Right lobe of liver (tissue), 4 donors: Measurements from ENCODE around the gene CHST11.

ENCODE experiments used
- POLR2A ChIP-seq: fragments of 450-650 bp; IDR thresholded peaks from one replicate; pipeline ENCODE4 v1.6.1; 2017; ENCODE audit warnings: antibody characterized with exemption, mild to moderate bottlenecking
- TF ChIP-seq, protein P1 (sequence below), 4 donors: fragments of 200-600 bp in 3 of 4; fragments of 450-650 bp in 1 of 4; IDR thresholded peaks; one replicate each; pipeline versions ENCODE4 v1.5.1 to v1.8.0; 2016 to 2022; ENCODE audit warnings: antibody characterized with exemption in 4 of 4, mild to moderate bottlenecking in 2 of 4
- donor health status: DM: no; HTN: no; CAD: no.
- donor health status: DM: no; HTN: no; CAD: no.
- donor health status: DM: no; HTN: yes; CAD: no.

DNA sequence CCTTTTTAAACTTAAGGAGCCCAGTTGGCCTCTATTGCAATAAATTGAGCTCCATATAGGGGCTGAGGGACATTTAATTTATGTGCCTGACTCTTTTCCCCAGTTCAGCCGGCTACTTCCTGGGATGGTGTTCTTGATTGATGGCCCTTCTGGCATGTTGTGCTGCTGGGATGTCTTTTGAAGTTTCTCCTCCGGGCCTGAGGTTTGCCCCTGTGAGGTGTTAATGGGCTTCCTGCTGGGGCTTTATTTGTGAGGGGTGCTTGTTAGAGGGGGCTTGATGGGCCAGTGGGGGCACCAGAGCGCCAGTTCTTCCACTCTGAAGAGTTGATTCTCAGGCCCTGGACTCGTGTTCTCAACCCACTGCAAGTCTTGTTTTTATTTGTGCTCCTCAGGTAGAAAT is 69.6 kb downstream of the CHST11 start:
- TF ChIP-seq POLR2A: no peak
- TF ChIP-seq, protein P1, sequence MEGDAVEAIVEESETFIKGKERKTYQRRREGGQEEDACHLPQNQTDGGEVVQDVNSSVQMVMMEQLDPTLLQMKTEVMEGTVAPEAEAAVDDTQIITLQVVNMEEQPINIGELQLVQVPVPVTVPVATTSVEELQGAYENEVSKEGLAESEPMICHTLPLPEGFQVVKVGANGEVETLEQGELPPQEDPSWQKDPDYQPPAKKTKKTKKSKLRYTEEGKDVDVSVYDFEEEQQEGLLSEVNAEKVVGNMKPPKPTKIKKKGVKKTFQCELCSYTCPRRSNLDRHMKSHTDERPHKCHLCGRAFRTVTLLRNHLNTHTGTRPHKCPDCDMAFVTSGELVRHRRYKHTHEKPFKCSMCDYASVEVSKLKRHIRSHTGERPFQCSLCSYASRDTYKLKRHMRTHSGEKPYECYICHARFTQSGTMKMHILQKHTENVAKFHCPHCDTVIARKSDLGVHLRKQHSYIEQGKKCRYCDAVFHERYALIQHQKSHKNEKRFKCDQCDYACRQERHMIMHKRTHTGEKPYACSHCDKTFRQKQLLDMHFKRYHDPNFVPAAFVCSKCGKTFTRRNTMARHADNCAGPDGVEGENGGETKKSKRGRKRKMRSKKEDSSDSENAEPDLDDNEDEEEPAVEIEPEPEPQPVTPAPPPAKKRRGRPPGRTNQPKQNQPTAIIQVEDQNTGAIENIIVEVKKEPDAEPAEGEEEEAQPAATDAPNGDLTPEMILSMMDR (IDR thresholded peaks at IDR 0.05): no peak
